ENCODE results near the gene ELOVL5.
A peak's percentile ranks its signal among the peaks of the same experiment; 100 is the strongest.
"Not testable (repeated sequence)": the region's sequence is repeated elsewhere in the genome, so short reads cannot be mapped to it uniquely, and the experiment has no call there.

ELOVL5 gene, protein sequence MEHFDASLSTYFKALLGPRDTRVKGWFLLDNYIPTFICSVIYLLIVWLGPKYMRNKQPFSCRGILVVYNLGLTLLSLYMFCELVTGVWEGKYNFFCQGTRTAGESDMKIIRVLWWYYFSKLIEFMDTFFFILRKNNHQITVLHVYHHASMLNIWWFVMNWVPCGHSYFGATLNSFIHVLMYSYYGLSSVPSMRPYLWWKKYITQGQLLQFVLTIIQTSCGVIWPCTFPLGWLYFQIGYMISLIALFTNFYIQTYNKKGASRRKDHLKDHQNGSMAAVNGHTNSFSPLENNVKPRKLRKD

DNA sequence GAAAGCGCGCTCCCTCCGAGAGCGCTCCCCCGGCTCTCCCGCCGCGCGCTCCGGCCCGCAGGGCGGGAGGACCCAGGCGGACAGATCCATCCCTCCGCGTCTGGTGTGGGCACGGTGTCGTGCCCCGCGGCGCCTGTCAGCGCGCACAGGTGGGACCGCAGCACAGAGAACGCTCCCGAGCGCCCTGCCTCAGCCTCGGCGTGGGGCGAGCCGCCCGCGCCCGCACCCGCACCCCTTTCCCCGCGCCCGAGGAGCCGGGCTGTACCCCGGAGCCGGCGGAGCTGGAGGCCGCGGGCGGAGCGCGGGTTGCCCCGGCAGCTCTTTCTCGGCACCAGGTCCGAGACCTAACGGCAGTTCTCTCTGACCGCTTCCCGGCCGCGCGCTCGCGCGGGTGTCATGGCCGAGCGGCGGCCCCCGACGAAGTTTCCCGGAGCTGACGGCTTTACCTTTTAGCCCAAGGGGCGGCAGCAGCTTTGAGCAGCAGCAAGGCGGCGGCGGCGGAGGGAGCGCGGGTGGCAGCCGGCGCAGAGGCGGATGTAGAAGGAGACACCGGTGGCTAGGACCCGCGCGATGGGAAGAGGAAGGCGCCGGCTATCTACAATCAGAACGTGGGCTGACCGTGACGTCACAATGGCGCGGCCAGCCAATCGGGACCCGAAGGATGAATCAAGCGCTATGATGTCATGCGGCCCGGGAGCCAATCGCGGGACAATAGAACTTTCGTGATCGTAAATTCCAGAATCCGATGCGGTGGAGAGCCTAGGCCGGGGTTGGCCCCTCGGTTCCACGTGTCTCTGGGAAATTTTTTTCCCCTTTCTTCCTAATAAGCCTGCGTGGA is at the start of gene ELOVL5:
Gene ELOVL5, minus strand, starts transcription at position 580 of the 838 bp plus-strand sequence. CDS start 53,251 bp downstream, outside the sequence.
- DNase-seq (ENCODE audit: low read depth in 2 of 2): peak; percentile 83 to 93

DNA sequence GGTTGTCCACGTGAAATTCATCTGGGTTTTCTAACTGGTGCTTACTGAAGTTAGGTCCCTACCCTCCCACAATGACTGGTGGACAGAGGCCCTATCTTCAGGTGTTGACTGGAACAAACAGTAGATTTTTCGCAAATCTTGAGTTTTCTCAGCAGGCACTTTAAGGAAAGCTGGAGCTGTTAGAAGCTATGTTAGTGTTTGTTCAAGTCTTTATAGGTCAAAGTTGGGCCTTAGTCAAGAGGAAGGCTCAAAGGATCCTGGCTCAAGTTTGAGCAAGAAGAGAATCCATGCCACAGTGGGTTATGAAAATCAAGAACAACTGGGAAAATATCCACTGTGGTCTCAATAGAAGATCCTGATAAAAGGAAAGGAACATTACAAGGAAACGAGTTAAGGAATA is 48.5 kb upstream of the ELOVL5 start:
- no peak for DNase-seq (ENCODE audit: low read depth in 2 of 2)

DNA sequence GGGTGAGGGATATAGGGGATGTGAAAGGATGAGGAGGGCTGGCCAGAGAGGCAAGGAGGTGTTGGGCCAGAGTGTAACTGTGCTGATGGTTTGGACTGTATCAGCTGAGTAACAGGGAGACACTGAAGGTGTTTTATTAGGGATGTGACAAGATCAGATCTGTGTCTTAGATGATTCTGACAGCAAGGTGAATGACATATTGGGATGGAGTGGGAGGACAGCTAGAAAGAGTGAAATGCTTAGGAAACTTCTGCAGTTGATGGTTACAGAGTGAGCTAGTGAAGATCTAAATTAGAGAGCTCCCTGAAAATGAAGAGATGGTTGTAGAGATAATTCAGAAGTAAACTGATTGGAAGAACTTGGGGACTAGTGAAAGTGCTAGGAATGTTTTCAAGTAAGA is 47.2 kb upstream of the ELOVL5 start:
- no peak for DNase-seq (ENCODE audit: low read depth in 2 of 2)

DNA sequence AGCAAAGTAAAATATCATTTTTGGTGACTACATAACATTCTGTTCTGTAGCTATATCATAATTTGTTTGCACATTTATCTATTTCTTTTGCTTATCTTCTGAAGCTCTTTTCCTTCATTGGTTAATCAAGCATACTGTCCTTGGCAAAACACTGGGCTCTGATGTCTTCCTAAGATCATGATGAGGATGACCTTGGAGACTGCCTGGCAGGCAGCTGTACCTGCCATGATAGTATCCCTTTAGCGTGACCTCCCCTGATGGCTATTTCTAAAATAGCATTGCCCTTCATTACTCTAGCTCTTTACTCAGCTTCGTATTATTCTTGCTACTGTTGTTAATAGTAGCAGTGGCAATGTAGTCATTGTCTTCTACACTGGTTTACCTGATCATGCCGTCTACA is 46.0 kb upstream of the ELOVL5 start:
- DNase-seq (ENCODE audit: low read depth in 2 of 2): no peak

DNA sequence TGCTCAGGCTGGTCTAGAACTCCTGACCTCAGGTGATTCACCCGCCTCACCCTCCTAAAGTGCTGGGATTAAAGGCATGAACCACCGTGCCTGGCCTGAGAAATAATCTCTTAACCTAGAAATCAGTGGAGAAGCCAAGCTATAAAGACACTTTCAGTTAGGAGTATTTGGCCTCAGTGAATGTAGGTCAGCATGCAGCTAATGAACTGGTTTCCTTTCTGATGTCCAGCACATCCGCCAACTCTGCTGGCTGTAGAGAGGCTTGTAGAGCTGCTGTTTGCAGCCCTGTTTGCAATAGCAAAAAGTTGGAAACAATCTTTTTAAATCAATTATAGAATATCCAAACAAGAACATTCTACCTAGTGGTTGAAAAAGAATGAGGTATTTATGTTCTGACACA is 42.4 kb upstream of the ELOVL5 start:
- no peak for DNase-seq (ENCODE audit: low read depth in 2 of 2)

DNA sequence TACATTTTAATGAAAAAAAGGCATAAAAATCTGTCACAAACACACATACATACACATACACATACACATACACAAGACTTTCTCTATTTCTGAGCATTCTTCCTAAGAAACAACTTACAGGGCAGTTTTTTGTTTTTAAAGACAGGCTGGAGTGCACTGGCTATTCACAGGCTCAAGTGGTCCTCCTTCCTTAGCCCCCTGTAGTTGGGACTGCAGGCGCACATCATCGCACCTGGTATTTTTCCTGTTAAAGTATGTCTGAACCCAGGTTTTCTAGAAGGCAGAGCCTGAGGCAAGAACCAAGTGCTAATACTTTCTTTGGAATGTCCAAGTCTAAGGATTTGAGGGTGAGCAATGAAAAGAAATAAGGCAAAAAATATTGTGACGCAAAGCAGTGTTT is 41.3 kb upstream of the ELOVL5 start:
- no peak for DNase-seq (ENCODE audit: low read depth in 2 of 2)

DNA sequence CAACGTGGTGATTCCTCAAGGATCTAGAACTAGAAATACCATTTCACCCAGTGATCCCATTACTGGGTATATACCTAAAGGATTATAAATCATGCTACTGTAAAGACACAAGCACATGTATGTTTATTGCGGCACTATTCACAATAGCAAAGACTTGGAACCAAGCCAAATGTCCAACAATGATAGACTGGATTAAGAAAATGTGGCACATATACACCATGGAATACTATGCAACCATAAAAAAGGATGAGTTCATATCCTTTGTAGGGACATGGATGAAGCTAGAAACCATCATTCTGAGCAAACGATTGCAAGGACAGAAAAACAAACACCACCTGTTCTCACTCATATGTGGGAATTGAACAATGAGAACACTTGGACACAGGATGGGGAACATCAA is 39.9 kb upstream of the ELOVL5 start:
- not testable (repeated sequence) for DNase-seq (ENCODE audit: low read depth in 2 of 2)

DNA sequence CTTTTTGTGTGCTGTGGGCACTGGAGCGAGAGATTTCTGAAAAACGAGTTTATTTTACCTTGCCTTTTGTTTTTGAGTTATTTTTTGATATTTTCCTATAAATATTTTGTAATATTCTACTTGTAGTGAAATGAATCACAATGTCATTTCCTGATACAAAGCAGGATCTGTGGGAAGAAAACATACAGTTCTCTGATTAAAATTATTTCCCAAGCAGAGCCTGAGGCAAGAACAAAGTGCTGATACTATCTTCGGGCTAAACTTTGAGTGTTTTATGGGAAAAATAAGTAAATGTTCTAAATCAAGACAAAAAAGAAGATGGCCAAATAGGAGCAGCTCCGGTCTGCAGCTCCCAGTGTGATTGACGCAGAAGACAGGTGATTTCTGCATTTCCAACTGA is 33.7 kb upstream of the ELOVL5 start:
- DNase-seq (ENCODE audit: low read depth in 2 of 2): no peak

DNA sequence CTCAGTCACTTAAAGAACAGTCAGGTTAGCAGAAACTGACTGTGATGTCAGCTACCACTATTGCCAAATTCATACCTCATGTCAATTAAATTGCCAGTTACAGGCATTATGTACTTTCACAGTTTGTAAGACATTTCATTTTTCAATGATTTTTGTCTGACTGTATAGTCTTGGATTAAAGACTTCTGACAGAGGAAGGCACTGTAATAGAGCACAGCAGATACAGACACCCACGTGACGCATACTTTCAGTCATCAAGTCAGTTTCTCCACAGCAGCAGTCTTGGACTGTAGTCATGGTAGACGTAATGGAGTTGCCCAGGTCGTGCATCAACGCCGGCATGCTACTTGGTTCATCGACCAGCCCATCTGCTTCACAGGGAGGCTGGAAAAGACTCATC is 29.5 kb upstream of the ELOVL5 start:
- DNase-seq (ENCODE audit: low read depth in 2 of 2): no peak

DNA sequence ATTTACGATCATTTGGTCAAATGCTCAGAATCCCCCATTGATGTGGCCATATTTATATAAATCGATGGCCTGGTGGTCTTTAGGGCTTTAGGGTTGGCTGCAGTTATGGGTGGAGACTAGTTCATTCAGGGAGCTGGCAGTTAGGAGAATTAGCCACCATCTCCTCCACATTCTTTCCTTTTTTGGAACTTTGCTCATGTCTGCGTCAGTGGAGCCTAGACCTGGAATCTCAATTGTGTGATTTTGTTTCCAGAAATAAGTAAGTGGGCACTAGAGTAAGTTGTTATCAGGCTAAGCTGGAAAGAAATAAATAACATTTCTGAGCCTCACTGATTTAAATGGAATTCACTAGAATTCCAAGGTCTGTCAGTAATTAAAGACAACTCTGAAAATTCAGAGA is 29.0 kb upstream of the ELOVL5 start:
- DNase-seq (ENCODE audit: low read depth in 2 of 2): no peak

DNA sequence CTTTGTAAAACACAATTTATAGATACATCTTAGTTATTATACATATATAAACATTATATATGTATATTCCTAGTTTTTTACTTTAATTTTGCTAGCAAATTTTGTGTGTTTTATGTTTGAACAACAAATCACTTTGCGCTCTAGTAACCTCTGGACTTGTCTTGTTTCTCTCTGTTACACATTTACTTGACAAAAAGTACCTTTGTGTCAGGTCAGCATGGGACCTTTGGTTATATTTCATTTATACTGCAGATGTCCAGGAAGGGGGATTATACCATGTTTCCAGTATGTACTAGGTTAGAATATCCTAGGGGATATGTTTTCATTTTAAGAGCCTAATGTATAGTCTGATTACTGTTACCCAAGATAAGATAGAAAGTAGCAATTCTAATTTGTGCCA is 28.5 kb upstream of the ELOVL5 start:
- DNase-seq (ENCODE audit: low read depth in 2 of 2): no peak

DNA sequence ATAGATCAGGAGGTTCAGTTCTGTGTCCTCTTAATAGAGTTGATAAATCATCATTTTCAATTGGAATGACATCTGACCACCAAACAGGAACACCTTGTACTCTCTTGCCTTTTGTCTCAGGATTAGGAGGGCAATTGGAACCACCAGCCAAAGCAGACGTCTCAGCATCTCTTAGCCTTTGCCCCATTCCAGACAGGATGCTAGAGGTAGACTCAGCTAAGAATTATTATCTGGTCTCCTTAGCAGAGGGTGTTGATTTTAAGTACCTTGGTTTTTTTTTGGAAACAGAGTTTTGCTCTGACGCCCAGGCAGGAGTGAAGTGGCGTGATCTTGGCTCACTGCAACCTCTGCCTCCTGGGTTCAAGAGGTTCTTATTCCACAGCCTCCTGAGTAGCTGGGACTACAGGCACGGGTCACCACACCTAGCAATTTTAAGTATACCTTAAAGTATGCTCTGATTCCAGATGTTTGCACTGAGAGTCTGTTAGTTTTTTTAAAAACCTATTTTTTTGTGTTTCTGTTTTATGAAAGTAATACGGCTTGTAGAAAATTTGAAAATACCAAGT is 28.0 kb upstream of the ELOVL5 start:
- no peak for DNase-seq (ENCODE audit: low read depth in 2 of 2)

DNA sequence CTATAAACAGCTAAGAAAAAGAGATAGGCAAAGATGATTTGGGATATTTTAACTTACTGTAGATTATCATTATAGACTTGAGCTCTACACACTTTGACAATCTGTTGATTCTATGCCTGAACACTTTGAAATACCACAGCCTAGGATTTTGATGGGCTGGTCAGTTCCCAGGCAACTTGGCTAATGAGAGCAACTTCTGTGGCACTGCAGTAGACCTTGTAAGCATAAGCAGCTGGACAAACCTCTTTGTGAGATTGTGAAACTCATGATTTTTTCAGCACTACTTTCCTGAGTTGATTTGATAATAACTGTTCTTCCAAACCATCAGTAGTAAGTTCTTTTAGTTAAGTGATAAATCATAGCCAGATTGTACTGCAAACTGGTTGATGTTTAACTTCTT is 27.1 kb upstream of the ELOVL5 start:
- no peak for DNase-seq (ENCODE audit: low read depth in 2 of 2)

DNA sequence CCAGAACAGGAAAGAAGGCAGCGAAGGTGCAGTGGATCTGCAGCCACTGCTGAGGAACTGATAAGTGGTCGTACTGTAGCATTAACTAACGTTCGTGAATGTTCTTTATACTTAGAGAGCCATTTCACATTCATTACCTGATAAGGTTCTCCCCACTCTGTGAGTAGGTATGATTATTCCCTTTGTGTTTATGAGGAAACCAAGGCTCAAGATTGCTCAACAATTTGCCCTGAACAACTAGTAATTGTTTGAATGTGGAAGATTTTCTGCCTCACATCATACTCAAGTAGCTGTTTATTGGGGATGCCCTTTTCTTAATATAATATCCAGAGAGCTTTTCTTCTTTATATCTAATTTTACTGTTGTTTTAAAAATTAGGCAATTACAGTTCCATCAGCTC is 24.9 kb upstream of the ELOVL5 start:
- DNase-seq (ENCODE audit: low read depth in 2 of 2): no peak

DNA sequence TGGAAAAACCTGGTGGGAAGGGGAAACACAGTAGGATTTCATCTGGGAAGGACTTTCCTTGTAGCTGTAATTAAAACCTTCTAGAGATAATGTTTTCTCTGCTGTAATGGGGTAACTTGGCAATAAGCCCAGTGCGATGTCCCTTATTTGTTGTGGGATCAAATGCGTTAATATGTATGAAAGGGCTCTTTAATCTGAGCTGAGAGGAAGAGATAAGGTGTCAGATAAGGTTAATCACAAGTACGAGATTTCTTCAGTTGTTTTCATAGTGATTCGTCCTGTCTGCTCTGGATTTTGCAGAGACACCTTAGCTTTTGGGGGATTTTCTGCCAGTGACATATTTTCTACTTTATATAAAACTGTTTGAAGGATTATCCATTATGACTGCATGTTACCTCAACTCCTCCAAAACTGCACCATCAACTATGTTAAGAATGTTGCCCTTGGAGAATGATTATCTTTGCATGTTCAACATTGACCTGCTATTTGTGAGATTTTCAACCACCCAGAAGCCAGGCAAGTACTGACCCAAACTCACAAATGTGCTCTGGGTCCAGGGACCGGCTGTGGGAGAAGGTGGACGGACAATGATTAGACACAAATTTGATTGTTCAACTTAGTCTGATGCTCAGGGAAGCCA is 21.2 kb upstream of the ELOVL5 start:
- no peak for DNase-seq (ENCODE audit: low read depth in 2 of 2)

DNA sequence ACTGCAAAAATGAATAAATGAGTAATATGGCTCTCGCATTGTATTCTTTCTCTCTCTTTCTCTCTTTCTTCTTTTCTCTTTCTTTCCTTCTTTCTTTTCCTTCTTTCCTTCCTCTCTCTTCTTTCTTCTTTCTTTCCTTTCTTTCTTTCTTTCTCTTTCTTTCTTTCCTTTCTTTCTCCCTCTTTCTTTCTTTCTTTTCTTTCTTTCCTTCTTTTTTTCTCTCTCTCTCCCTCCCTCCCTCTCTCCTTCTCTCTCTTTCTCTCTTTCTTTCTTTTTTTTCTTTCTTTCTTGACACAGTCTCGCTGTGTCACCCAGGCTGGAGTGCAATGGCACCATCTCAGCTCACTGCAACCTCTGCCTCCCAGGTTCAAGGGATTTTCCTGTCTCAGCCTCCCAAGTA is 20.3 kb upstream of the ELOVL5 start:
- no peak for DNase-seq (ENCODE audit: low read depth in 2 of 2)

DNA sequence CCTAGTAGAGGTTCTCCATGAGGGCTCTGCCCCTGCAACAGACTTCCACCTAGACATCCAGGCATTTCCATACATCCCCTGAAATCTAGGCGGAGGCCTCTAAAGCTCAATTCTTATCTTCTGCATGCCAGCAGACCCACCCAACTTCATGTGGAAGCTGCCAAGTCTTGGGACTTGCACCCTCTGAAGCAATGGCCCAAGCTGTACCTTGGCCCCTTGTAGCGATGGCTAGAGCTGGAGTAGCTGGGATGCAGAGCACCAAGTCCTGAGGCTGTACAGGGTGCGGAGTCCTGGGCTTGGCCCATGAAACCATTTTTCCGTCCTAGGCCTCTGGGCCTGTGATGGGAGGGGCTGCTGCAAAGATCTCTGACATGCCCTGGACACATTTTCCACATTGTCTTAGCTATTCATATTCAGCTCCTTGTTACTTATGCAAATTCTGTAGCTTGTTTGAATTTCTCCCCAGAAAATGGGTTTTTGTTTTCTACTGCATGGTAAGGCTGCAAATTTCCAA is 17.4 kb upstream of the ELOVL5 start:
- no peak for DNase-seq (ENCODE audit: low read depth in 2 of 2)

DNA sequence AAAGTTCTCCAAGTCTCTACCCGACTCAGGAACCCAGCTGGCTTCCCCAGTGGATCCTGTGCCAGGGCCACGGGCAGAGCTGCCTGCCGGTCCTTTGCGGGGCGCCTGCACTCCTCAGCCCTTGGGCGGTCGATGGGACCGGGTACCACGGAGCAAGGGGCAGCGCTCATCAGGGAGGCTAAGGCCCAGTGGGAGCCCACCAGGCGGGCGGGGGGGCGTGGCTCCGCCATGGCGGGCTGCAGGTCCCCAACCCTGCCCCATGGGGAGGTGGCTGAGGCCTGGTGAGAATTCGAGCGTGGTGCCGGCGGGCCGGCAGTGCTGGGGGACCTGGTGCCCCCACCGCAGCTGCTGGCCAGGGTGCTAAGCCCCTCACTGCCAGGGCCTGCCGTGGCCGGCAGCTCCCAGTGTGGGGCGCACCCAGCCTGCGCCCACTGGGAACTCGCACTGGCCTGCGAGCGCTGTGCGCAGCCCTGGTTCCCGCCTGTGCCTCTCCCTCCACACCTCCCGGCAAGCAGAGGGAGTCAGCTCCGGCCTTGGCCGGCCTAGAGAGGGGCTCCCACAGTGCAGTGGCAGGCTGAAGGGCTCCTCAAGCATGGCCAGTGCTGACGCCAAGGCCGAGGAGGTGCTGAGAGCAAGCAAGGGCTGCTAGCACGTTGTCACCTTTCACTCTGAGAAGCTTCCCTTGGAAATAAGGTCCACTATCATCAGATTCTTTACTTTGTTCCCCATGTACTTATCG is 14.8 kb upstream of the ELOVL5 start:
- no peak for DNase-seq (ENCODE audit: low read depth in 2 of 2)

DNA sequence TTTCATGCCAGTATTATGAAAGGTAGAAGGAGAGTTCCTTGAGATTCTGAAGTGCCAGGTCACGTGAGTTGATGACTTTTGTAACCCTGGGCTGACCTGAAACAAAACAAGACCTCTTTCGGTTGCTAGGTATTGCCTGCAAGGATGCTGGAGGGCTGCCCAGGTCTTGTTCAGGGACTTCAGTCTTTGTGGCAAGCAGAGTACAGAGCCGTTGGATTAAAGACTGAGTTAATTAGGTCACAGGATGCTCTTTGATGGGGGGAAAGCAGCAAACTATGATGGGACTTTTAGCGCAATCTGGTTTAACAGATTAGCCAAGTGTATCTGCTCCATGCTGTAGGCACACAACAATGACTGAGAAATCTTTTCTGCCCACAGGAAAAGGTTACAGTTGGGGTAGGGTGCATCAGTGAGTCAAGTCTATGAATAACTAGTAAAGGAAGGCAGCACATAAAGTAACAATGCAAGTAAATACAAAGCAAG is 12.8 kb upstream of the ELOVL5 start:
- DNase-seq (ENCODE audit: low read depth in 2 of 2): no peak

DNA sequence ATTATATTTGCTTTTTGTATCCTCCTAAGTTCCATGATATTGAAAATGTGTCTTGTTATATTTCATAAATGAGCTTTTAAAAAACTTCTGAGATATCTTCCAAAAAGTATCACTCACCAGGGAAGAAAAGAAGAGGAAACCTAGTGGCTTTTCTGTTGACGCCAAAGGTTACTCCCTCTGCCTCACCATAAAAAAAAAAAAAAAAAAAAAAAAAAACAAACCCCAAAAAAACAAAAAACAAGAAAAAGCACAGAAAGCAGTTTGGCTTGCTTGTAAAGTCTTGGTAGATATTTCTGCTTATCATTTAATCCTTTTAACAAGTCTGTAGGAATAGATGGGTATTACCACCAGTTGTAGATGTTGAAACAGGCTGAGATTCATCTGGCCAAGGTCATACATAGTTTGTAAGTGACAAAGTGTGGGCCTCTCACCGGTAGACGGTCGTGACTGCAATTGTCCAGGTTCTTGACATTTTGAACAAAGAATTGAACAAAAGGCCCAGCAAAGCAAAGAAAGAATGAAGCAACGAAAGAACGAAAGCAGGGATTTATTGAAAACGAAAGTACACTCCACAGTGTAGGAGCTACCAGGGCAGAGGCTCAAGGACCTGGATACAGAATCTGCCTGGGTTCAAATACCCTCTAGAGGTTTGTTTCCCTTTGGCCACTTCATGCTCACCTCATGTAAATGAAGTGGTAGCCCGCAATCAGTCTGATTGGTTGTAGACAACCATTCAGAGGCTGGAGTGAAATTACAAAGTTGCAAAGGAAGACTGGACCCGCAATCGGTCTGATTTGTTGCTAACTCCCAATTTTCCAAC is 11.6 kb upstream of the ELOVL5 start:
- DNase-seq (ENCODE audit: low read depth in 2 of 2): no peak

DNA sequence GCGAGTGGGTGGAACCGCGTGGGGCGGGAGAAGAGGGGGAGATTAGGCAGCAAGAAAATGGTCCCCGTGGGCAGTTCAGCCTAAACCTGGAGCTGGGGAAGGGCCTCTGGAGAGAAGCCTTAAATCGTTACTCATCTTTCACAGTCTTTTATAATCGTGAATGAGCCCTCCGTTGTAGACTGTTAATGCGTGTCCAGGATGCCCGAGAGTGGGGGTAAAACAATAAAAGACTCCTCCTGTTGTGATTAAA is 11.0 kb upstream of the ELOVL5 start:
- DNase-seq (ENCODE audit: low read depth in 2 of 2): no peak

Data from stimulated activated CD4-positive, alpha-beta T cell treated with anti-CD3 and anti-CD28 coated beads, Interleukin-1b, Interleukin-23, amount 100 ng/mL, for 1 hour (primary cell).